Measurements from ENCODE around the gene CCNF.

- TF ChIP-seq YY1 (tag by site-specific recombination; IDR thresholded peaks at IDR 0.05) (no peak), CTCF (tag by site-specific recombination; IDR thresholded peaks at IDR 0.05) (no peak), REPIN1 (tag by site-specific recombination; IDR thresholded peaks at IDR 0.05; ENCODE audit: low read depth) (no peak), MYNN (tag by site-specific recombination; IDR thresholded peaks at IDR 0.05; ENCODE audit: borderline replicate concordance) (no peak), ZBTB21 (tag by site-specific recombination; IDR thresholded peaks at IDR 0.05) (no peak), AEBP2 (tag by site-specific recombination; IDR thresholded peaks at IDR 0.05; ENCODE audit: borderline replicate concordance) (no peak), ZNF707 (tag by site-specific recombination; IDR thresholded peaks at IDR 0.05) (no peak), ZBTB26 (tag by site-specific recombination; optimal IDR thresholded peaks at IDR 0.05) (no peak), ZNF843 (tag by site-specific recombination; IDR thresholded peaks at IDR 0.05) (no peak), ZNF266 (tag by site-specific recombination; IDR thresholded peaks at IDR 0.05; ENCODE audit: low read depth) (no peak)
These were observed 49.0 kb downstream of the CCNF start for GRCh38 chr16:2478279-2478678.

Data from HEK293 (cell line).